ENCODE data around the gene SEMA5B. TPM values are rescaled to one million over a fixed set of nuclear protein-coding genes. Genes with fewer than 3 reads are reported as not detected.
A peak's percentile ranks its signal among the peaks of the same experiment; 100 is the strongest.

SEMA5B gene
- total and polyA plus RNA-seq, 9 of the 15 experiments (the other 6 are each of a cell fraction or from before 2014, with no cell fraction given), result not detected

DNA sequence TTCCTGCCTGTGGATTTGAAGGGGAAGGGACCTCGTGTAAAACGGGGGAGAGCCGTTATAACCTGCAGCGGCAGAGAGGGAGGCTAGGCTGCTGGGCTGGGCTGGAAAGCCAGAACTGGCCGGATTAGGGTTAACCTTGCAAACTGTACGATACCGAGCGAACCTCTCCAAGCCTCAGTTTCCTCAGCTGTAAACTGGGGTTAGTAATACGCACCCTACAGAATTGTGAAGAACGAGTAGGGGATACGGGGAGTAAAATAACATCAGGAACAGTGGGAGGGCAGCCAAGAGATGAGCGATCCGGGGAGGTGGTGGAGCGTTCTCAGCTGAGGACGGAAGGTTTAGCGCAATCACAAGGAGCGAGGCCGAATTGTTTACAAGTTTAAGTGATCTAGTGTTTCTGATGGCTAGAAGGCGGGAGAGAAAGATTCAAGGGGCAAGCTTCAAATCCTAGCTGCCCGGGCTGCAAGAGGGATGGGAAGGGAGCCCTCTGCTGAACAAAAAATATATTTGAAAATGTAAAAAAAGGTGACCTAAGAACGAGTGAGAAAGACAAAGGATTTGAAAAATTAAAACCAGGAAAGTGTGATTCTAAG is 768 bp upstream of the SEMA5B start (continued):
- TF ChIP-seq, protein P1, sequence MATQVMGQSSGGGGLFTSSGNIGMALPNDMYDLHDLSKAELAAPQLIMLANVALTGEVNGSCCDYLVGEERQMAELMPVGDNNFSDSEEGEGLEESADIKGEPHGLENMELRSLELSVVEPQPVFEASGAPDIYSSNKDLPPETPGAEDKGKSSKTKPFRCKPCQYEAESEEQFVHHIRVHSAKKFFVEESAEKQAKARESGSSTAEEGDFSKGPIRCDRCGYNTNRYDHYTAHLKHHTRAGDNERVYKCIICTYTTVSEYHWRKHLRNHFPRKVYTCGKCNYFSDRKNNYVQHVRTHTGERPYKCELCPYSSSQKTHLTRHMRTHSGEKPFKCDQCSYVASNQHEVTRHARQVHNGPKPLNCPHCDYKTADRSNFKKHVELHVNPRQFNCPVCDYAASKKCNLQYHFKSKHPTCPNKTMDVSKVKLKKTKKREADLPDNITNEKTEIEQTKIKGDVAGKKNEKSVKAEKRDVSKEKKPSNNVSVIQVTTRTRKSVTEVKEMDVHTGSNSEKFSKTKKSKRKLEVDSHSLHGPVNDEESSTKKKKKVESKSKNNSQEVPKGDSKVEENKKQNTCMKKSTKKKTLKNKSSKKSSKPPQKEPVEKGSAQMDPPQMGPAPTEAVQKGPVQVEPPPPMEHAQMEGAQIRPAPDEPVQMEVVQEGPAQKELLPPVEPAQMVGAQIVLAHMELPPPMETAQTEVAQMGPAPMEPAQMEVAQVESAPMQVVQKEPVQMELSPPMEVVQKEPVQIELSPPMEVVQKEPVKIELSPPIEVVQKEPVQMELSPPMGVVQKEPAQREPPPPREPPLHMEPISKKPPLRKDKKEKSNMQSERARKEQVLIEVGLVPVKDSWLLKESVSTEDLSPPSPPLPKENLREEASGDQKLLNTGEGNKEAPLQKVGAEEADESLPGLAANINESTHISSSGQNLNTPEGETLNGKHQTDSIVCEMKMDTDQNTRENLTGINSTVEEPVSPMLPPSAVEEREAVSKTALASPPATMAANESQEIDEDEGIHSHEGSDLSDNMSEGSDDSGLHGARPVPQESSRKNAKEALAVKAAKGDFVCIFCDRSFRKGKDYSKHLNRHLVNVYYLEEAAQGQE (IDR thresholded peaks at IDR 0.05; ENCODE audit: borderline replicate concordance), result peak; percentile 32; the same call in 1 of the 2 replicates
- TF ChIP-seq, protein P1 (CRISPR knock-in tag; IDR thresholded peaks at IDR 0.05; ENCODE audit: low read depth), result no peak
- TF ChIP-seq ZNF586 (CRISPR knock-in tag; conservative IDR thresholded peaks at IDR 0.05), result no peak
- TF ChIP-seq, protein P2, sequence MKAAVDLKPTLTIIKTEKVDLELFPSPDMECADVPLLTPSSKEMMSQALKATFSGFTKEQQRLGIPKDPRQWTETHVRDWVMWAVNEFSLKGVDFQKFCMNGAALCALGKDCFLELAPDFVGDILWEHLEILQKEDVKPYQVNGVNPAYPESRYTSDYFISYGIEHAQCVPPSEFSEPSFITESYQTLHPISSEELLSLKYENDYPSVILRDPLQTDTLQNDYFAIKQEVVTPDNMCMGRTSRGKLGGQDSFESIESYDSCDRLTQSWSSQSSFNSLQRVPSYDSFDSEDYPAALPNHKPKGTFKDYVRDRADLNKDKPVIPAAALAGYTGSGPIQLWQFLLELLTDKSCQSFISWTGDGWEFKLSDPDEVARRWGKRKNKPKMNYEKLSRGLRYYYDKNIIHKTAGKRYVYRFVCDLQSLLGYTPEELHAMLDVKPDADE (conservative IDR thresholded peaks at IDR 0.05; ENCODE audit: control insufficient read depth, low read depth, low read length), result no peak
- TF ChIP-seq ZNF668 (CRISPR knock-in tag; IDR thresholded peaks at IDR 0.05), result no peak
- TF ChIP-seq, protein P3, sequence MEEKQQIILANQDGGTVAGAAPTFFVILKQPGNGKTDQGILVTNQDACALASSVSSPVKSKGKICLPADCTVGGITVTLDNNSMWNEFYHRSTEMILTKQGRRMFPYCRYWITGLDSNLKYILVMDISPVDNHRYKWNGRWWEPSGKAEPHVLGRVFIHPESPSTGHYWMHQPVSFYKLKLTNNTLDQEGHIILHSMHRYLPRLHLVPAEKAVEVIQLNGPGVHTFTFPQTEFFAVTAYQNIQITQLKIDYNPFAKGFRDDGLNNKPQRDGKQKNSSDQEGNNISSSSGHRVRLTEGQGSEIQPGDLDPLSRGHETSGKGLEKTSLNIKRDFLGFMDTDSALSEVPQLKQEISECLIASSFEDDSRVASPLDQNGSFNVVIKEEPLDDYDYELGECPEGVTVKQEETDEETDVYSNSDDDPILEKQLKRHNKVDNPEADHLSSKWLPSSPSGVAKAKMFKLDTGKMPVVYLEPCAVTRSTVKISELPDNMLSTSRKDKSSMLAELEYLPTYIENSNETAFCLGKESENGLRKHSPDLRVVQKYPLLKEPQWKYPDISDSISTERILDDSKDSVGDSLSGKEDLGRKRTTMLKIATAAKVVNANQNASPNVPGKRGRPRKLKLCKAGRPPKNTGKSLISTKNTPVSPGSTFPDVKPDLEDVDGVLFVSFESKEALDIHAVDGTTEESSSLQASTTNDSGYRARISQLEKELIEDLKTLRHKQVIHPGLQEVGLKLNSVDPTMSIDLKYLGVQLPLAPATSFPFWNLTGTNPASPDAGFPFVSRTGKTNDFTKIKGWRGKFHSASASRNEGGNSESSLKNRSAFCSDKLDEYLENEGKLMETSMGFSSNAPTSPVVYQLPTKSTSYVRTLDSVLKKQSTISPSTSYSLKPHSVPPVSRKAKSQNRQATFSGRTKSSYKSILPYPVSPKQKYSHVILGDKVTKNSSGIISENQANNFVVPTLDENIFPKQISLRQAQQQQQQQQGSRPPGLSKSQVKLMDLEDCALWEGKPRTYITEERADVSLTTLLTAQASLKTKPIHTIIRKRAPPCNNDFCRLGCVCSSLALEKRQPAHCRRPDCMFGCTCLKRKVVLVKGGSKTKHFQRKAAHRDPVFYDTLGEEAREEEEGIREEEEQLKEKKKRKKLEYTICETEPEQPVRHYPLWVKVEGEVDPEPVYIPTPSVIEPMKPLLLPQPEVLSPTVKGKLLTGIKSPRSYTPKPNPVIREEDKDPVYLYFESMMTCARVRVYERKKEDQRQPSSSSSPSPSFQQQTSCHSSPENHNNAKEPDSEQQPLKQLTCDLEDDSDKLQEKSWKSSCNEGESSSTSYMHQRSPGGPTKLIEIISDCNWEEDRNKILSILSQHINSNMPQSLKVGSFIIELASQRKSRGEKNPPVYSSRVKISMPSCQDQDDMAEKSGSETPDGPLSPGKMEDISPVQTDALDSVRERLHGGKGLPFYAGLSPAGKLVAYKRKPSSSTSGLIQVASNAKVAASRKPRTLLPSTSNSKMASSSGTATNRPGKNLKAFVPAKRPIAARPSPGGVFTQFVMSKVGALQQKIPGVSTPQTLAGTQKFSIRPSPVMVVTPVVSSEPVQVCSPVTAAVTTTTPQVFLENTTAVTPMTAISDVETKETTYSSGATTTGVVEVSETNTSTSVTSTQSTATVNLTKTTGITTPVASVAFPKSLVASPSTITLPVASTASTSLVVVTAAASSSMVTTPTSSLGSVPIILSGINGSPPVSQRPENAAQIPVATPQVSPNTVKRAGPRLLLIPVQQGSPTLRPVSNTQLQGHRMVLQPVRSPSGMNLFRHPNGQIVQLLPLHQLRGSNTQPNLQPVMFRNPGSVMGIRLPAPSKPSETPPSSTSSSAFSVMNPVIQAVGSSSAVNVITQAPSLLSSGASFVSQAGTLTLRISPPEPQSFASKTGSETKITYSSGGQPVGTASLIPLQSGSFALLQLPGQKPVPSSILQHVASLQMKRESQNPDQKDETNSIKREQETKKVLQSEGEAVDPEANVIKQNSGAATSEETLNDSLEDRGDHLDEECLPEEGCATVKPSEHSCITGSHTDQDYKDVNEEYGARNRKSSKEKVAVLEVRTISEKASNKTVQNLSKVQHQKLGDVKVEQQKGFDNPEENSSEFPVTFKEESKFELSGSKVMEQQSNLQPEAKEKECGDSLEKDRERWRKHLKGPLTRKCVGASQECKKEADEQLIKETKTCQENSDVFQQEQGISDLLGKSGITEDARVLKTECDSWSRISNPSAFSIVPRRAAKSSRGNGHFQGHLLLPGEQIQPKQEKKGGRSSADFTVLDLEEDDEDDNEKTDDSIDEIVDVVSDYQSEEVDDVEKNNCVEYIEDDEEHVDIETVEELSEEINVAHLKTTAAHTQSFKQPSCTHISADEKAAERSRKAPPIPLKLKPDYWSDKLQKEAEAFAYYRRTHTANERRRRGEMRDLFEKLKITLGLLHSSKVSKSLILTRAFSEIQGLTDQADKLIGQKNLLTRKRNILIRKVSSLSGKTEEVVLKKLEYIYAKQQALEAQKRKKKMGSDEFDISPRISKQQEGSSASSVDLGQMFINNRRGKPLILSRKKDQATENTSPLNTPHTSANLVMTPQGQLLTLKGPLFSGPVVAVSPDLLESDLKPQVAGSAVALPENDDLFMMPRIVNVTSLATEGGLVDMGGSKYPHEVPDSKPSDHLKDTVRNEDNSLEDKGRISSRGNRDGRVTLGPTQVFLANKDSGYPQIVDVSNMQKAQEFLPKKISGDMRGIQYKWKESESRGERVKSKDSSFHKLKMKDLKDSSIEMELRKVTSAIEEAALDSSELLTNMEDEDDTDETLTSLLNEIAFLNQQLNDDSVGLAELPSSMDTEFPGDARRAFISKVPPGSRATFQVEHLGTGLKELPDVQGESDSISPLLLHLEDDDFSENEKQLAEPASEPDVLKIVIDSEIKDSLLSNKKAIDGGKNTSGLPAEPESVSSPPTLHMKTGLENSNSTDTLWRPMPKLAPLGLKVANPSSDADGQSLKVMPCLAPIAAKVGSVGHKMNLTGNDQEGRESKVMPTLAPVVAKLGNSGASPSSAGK (IDR thresholded peaks at IDR 0.05), result no peak

Data from K562 (cell line).